CD14-positive monocyte (primary cell): ENCODE data around the gene PI4K2A. TPM values are rescaled to one million over a fixed set of nuclear protein-coding genes. Genes with fewer than 3 reads are reported as not detected.

ENCODE experiments used
- DNase-seq, 3 donors: peaks; one replicate each; pipeline ENCODE4 v3.0.0-alpha.2; 2011 to 2022
- H2AFZ ChIP-seq: 2 replicates; pipeline ENCODE4 v1.6.0; 2012; ENCODE audit warnings: mild to moderate bottlenecking, low read depth, low read length, inconsistent platforms; ENCODE audit not compliant: insufficient read depth, poor library complexity, severe bottlenecking
- H3K27ac ChIP-seq, 2 donors: 1 replicate in 1 of 2; 2 replicates in 1 of 2; pipeline ENCODE4 v1.5.1; 2012 to 2013; ENCODE audit warnings: low read length in 2 of 2, control low read depth in 1 of 2, inconsistent platforms in 1 of 2, low read depth in 1 of 2, mild to moderate bottlenecking in 1 of 2
- H3K27me3 ChIP-seq, 2 donors: one replicate each; pipeline versions ENCODE4 v1.6.0 to v1.6.1; 2011 to 2013; ENCODE audit warnings: low read length in 2 of 2; ENCODE audit not compliant: control insufficient read depth in 2 of 2, insufficient read depth in 2 of 2
- H3K36me3 ChIP-seq, 2 donors: replicated peaks in 1 of 2; 1 replicate in 1 of 2; 2 replicates in 1 of 2; pipeline versions ENCODE4 v1.5.1 to v1.6.1; 2012 to 2013; ENCODE audit warnings: low read length in 2 of 2, control low read depth in 1 of 2, inconsistent platforms in 1 of 2, mild to moderate bottlenecking in 1 of 2; ENCODE audit not compliant: insufficient read depth in 2 of 2, control insufficient read depth in 1 of 2
- H3K4me1 ChIP-seq, 2 donors: 1 replicate in 1 of 2; 2 replicates in 1 of 2; pipeline versions ENCODE4 v1.5.1 to v1.6.1; 2012 to 2013; ENCODE audit warnings: low read length in 2 of 2, control low read depth in 1 of 2, inconsistent platforms in 1 of 2, mild to moderate bottlenecking in 1 of 2, moderate library complexity in 1 of 2; ENCODE audit not compliant: insufficient read depth in 2 of 2, control insufficient read depth in 1 of 2
- H3K4me2 ChIP-seq: replicated peaks from 2 replicates; pipeline ENCODE3; 2012; ENCODE audit warnings: low read length, moderate library complexity, mild to moderate bottlenecking; ENCODE audit not compliant: poor library complexity, severe bottlenecking; ENCODE audit errors: extremely low read depth
- H3K4me3 ChIP-seq, 3 experiments: fragments of 200-600 bp in 1 of 3; sonication (generic) in 1 of 3; replicated peaks in 1 of 3; 1 replicate in 2 of 3; 2 replicates in 1 of 3; pipeline ENCODE4 v1.5.1; 2011 to 2013; ENCODE audit warnings: low read length in 3 of 3, mild to moderate bottlenecking in 3 of 3, control low read depth in 2 of 3, low read depth in 2 of 3, inconsistent platforms in 1 of 3, moderate library complexity in 1 of 3
- H3K79me2 ChIP-seq: 2 replicates; pipeline ENCODE4 v1.6.0; 2012; ENCODE audit warnings: mild to moderate bottlenecking, control low read depth, inconsistent platforms, low read length, moderate library complexity; ENCODE audit not compliant: insufficient read depth
- H3K9ac ChIP-seq: 2 replicates; pipeline ENCODE4 v1.6.0; 2017; ENCODE audit warnings: low read length, mild to moderate bottlenecking; ENCODE audit not compliant: insufficient read depth, poor library complexity, severe bottlenecking
- H3K9me3 ChIP-seq, 2 donors: replicated peaks in 1 of 2; 1 replicate in 1 of 2; 2 replicates in 1 of 2; pipeline versions ENCODE4 v1.5.1 to v1.6.1; 2012 to 2013; ENCODE audit warnings: low read length in 2 of 2, control low read depth in 1 of 2; ENCODE audit not compliant: control insufficient read depth in 1 of 2, insufficient read depth in 1 of 2
- H4K20me1 ChIP-seq: 2 replicates; pipeline ENCODE4 v1.6.0; 2012; ENCODE audit warnings: mild to moderate bottlenecking, low read length, control low read depth, moderate library complexity; ENCODE audit not compliant: insufficient read depth
- H3K27ac Mint-ChIP-seq, 7 donors: one replicate each; pipeline ENCODE4 v1.8.0; 2020; ENCODE audit warnings: mild to moderate bottlenecking in 7 of 7, mixed read lengths in 7 of 7, moderate library complexity in 6 of 7, inconsistent platforms in 2 of 7
- H3K27me3 Mint-ChIP-seq, 3 donors: one replicate each; pipeline ENCODE4 v1.8.0; 2021 to 2022; ENCODE audit warnings: low read depth in 3 of 3, mild to moderate bottlenecking in 3 of 3, mixed read lengths in 3 of 3, moderate library complexity in 3 of 3, inconsistent platforms in 1 of 3
- H3K36me3 Mint-ChIP-seq, 2 donors: one replicate each; pipeline ENCODE4 v1.8.0; 2020; ENCODE audit warnings: mixed read lengths in 2 of 2, inconsistent platforms in 1 of 2, mild to moderate bottlenecking in 1 of 2
- H3K4me1 Mint-ChIP-seq: one replicate; pipeline ENCODE4 v1.8.0; 2020; ENCODE audit warnings: mild to moderate bottlenecking, mixed read lengths
- H3K4me3 Mint-ChIP-seq, 2 donors: one replicate each; pipeline ENCODE4 v1.8.0; 2020; ENCODE audit warnings: mild to moderate bottlenecking in 2 of 2, mixed read lengths in 2 of 2, moderate library complexity in 1 of 2
- H3K9me3 Mint-ChIP-seq, 7 donors: one replicate each; pipeline ENCODE4 v1.8.0; 2020 to 2022; ENCODE audit warnings: mixed read lengths in 7 of 7, mild to moderate bottlenecking in 6 of 7, moderate library complexity in 6 of 7, inconsistent platforms in 2 of 7
- WGBS: methylation state at CpG from one replicate; pipeline ENCODE4 v1.1.5; 2013; ENCODE audit warnings: missing lambda C conversion rate; ENCODE audit not compliant: insufficient coverage; 5-methylcytosine and 5-hydroxymethylcytosine counted together
- intact Hi-C, 2 donors: fragments of 100-400 bp; cut with micrococcal nuclease; formaldehyde crosslinking; loops; one replicate each; pipeline versions ENCODE4 v1.15.0 to v1.15.1; 2023
- polyA plus RNA-seq, 3 donors: library from polyadenylated mRNA; depleted of rRNA in 1 of 3; unstranded in 2 of 3; stranded (reverse) in 1 of 3; fragments of 300-500 nt in 2 of 3; fragments of >200 nt in 1 of 3; fragmentation: Illumina TruSeq in 2 of 3; gene quantifications; 1 replicate in 2 of 3; 2 replicates in 1 of 3; pipeline ENCODE4 v1.2.3, GENCODE V29; 2012 to 2021
- TF ChIP-seq, protein P1 (sequence below): fragments of 200-600 bp; IDR thresholded peaks from one replicate; pipeline ENCODE4 v1.8.0; 2022; ENCODE audit warnings: antibody characterized with exemption, mild to moderate bottlenecking

The PI4K2A gene
- polyA plus RNA-seq, 3 donors: 5.8 to 16.4 (median 6.7) TPM

DNA sequence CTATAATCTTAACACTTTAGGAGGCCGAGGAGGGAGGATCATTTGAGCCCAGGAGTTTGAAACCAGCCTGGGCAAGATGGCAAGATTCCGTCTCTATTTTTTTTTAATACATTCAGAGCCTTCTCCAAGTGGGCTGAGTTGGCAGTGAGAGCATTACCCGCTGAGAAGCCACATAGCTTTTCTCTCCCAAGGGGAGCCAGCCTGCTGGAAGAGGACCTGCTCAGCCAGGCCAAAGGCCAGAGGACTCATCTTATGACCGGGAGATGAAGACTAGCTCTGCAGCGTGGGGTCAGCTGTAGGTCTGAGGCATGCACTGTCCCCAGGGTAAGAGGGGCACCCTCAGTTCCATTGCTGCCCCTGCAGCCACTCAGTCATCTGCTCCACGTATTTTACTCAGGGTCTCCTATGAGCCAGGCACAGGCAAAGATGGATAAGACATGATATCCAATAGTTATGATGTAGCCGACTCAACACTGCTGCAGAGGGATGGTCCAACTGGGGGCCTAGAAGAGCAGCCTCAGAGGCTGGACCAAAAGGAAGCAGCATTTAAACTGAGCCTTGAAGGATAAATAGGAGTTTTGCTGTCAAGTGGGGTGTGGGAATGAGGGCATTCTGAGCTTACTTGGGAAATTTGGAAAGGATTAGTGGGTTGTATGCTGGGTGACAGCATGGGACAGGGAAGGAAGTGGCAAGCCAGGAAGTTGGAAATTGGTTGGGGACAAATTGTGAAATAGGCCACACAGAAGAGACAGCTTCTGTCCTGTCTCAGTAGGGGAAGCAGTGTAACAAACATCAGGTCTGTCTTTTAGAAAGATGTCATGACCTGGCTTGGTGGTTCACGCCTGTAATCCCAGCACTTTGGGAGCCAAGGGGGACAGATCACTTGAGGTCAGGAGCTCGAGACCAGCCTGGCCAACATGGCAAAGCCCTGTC is 71.4 kb downstream of the PI4K2A start:
- H3K27me3 Mint-ChIP-seq: peaks cover 2 to 9% (median 3%) of the 10 kb centered on the region in 3 donors
- no peak overlapping the region for H3K9ac ChIP-seq
- peak overlapping the region; percentile 37 to 57 for H3K27ac ChIP-seq
- H3K4me3 ChIP-seq: peak overlapping the region in 1 of 3 experiments; percentile 19
- peaks cover 10% of the 10 kb centered on the region for H4K20me1 ChIP-seq
- WGBS: 81% methylated on average over 7 of the region's 9 CpGs
- H3K4me1 ChIP-seq: peaks cover 43 to 50% of the 10 kb centered on the region in 2 donors
- TF ChIP-seq, protein P1, sequence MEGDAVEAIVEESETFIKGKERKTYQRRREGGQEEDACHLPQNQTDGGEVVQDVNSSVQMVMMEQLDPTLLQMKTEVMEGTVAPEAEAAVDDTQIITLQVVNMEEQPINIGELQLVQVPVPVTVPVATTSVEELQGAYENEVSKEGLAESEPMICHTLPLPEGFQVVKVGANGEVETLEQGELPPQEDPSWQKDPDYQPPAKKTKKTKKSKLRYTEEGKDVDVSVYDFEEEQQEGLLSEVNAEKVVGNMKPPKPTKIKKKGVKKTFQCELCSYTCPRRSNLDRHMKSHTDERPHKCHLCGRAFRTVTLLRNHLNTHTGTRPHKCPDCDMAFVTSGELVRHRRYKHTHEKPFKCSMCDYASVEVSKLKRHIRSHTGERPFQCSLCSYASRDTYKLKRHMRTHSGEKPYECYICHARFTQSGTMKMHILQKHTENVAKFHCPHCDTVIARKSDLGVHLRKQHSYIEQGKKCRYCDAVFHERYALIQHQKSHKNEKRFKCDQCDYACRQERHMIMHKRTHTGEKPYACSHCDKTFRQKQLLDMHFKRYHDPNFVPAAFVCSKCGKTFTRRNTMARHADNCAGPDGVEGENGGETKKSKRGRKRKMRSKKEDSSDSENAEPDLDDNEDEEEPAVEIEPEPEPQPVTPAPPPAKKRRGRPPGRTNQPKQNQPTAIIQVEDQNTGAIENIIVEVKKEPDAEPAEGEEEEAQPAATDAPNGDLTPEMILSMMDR: no peak
- H3K9me3 ChIP-seq: no peaks in the 10 kb centered on the region
- H3K4me2 ChIP-seq: peak overlapping the region; percentile 31
- no peaks in the 10 kb centered on the region for H3K27me3 ChIP-seq
- peak in 2 of 3 donors; percentile 49 to 50 for DNase-seq
- peak overlapping the region in 1 of 2 donors; percentile 62 for H3K4me3 Mint-ChIP-seq
- intact Hi-C loops: loop anchor here in 1 of 2 donors (5.0 kb wide), 1 partner anchor 35 kb away; no protein-coding TSS in a partner anchor
- peak overlapping the region in 6 of 7 donors; percentile 34 to 85 (median 74) for H3K27ac Mint-ChIP-seq
- H3K4me1 Mint-ChIP-seq: peaks cover 42% of the 10 kb centered on the region
- peaks cover 0 to 2% (median 0%) of the 10 kb centered on the region in 7 donors for H3K9me3 Mint-ChIP-seq
- peaks cover 0 to 5% of the 10 kb centered on the region in 2 donors for H3K36me3 ChIP-seq
- no peak overlapping the region for H2AFZ ChIP-seq
- H3K36me3 Mint-ChIP-seq: peaks cover 7 to 9% of the 10 kb centered on the region in 2 donors
- H3K79me2 ChIP-seq: peaks cover 18% of the 10 kb centered on the region

DNA sequence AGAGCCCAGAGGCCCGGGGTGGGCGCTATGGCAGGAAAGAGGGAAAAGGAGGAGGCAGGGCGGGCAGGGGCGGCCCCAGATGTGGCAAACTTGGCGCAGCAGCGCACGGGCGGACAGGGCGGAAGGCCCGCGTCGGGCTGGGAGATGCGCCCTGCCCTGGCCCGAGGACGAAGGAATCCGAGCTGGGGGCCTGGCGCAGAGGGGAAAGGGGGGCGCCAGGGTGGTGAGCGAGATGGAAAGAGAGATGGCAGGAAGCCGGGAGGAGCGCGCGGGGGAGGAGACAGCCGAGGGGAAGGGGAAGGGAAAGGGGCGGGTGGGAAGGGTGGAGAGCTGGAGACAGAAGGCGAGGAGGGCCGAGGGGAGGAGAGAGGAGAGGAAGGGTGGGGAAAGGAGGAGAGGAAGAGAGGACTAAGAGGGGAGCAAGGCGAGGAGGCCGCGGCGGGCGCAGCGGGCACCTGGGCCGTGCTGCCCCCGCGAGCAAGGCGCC is 72.9 kb downstream of the PI4K2A start, which contains the start of gene MARVELD1:
Gene MARVELD1 (plus strand): TSS at position 392 of the 487 bp plus-strand sequence. CDS start 147 bp downstream, outside the sequence.
- no peaks in the 10 kb centered on the region for H3K27me3 ChIP-seq
- peak within 1 kb of the TSS; percentile 78 for H3K9ac ChIP-seq
- H3K9me3 ChIP-seq: no peaks in the 10 kb centered on the region
- Mint-ChIP-seq H3K27me3 (peaks cover 2 to 9% (median 3%) of the 10 kb centered on the region in 3 donors), H3K9me3 (peaks cover 0 to 2% (median 0%) of the 10 kb centered on the region in 7 donors), H3K4me3 (peak within 1 kb of the TSS; percentile 80 to 92), H3K4me1 (peaks cover 56% of the 10 kb centered on the region), H3K36me3 (peaks cover 18 to 19% of the 10 kb centered on the region in 2 donors), H3K27ac (peak within 1 kb of the TSS; percentile 85 to 94 (median 92))
- peaks cover 18% of the 10 kb centered on the region for H3K79me2 ChIP-seq
- TF ChIP-seq, protein P1: no peak
- H3K36me3 ChIP-seq: peaks cover 0 to 14% of the 10 kb centered on the region in 2 donors
- H3K4me3 ChIP-seq: peak within 1 kb of the TSS; percentile 40 to 70 (median 43)
- 2% methylated on average over 36 of the region's 37 CpGs for WGBS
- H3K4me1 ChIP-seq: peaks cover 54 to 65% of the 10 kb centered on the region in 2 donors
- DNase-seq: no peak
- peak within 1 kb of the TSS; percentile 85 for H2AFZ ChIP-seq
- peak within 1 kb of the TSS; percentile 68 to 89 for H3K27ac ChIP-seq
- H4K20me1 ChIP-seq: peaks cover 23% of the 10 kb centered on the region
- H3K4me2 ChIP-seq: peak within 1 kb of the TSS; percentile 78
- intact Hi-C loops: loop anchor here in 1 of 2 donors (5.0 kb wide), 1 partner anchor 36 kb away; no protein-coding TSS in a partner anchor
